Endodermal cell (in vitro differentiated cells): Measurements from ENCODE around the gene NRXN2. TPM values are rescaled to one million over a fixed set of nuclear protein-coding genes. Genes with fewer than 3 reads are reported as not detected.
A peak's percentile ranks its signal among the peaks of the same experiment; 100 is the strongest.

Experiments
- DNase-seq: peaks from one replicate; pipeline ENCODE4 v3.0.0-alpha.2; 2017
- H3K27ac ChIP-seq: 2 replicates; pipeline ENCODE4 v1.5.1; 2013; ENCODE audit warnings: mild to moderate bottlenecking, low read depth, low read length, moderate library complexity
- H3K27me3 ChIP-seq: 2 replicates; pipeline ENCODE4 v1.6.1; 2013; ENCODE audit warnings: mild to moderate bottlenecking, low read length, moderate library complexity; ENCODE audit not compliant: insufficient read depth, control insufficient read depth, poor library complexity, severe bottlenecking
- H3K36me3 ChIP-seq: 2 replicates; pipeline ENCODE4 v1.7.0; 2013; ENCODE audit warnings: mild to moderate bottlenecking, low read length, moderate library complexity; ENCODE audit not compliant: control insufficient read depth, insufficient read depth
- H3K4me1 ChIP-seq: one replicate; pipeline ENCODE4 v1.7.0; 2013; ENCODE audit warnings: low read length; ENCODE audit not compliant: control insufficient read depth, insufficient read depth
- H3K4me3 ChIP-seq: 2 replicates; pipeline ENCODE4 v1.5.1; 2013; ENCODE audit warnings: mild to moderate bottlenecking, low read length, moderate library complexity
- H3K9ac ChIP-seq: 2 replicates; pipeline ENCODE4 v1.6.1; 2013; ENCODE audit warnings: mild to moderate bottlenecking, low read length, moderate library complexity; ENCODE audit not compliant: poor library complexity, severe bottlenecking; ENCODE audit errors: extremely low read depth
- H3K9me3 ChIP-seq: 2 replicates; pipeline ENCODE4 v1.6.1; 2013; ENCODE audit warnings: mild to moderate bottlenecking, low read length, moderate library complexity; ENCODE audit not compliant: control insufficient read depth
- H3K27ac Mint-ChIP-seq: 2 replicates; pipeline ENCODE4 v1.8.0; 2020; ENCODE audit warnings: mixed read lengths
- H3K27me3 Mint-ChIP-seq: 2 replicates; pipeline ENCODE4 v1.8.0; 2021; ENCODE audit warnings: mild to moderate bottlenecking, mixed read lengths; ENCODE audit not compliant: insufficient read depth
- H3K36me3 Mint-ChIP-seq: 2 replicates; pipeline ENCODE4 v1.8.0; 2020; ENCODE audit warnings: low read depth, mixed read lengths
- H3K4me1 Mint-ChIP-seq: 2 replicates; pipeline ENCODE4 v1.8.0; 2020; ENCODE audit warnings: mixed read lengths
- H3K4me3 Mint-ChIP-seq: 2 replicates; pipeline ENCODE4 v1.8.0; 2020; ENCODE audit warnings: mild to moderate bottlenecking, moderate library complexity, mixed read lengths
- H3K9me3 Mint-ChIP-seq: 2 replicates; pipeline ENCODE4 v1.8.0; 2020; ENCODE audit warnings: mild to moderate bottlenecking, mixed read lengths
- WGBS, 2 experiments: methylation state at CpG; one replicate each; pipeline versions ENCODE4 v1.1.5 to v1.1.7; 2013; ENCODE audit warnings: missing lambda C conversion rate in 2 of 2, mixed read lengths in 1 of 2; ENCODE audit not compliant: insufficient coverage in 1 of 2, insufficient read length in 1 of 2; 5-methylcytosine and 5-hydroxymethylcytosine counted together
- total RNA-seq, 2 donors: library from RNA; stranded (reverse); fragmentation: NEBNext Ultra II Directional in 1 of 2; extraction: Animal tissue kit (Norgen Biotek cat#: 25700) in 1 of 2; gene quantifications; 2 replicates in 1 of 2; 3 replicates in 1 of 2; pipeline ENCODE4 v1.2.1, GENCODE V29; 2021
- TF ChIP-seq, protein P1 (sequence below): fragments of 200-600 bp; sonication (generic); conservative IDR thresholded peaks from 2 replicates; pipeline ENCODE4 v1.5.0; 2021; ENCODE audit warnings: antibody characterized with exemption, mild to moderate bottlenecking

NRXN2 gene
- total RNA-seq, 2 donors from 2014 or later = 1.00 to 1.5 TPM

DNA sequence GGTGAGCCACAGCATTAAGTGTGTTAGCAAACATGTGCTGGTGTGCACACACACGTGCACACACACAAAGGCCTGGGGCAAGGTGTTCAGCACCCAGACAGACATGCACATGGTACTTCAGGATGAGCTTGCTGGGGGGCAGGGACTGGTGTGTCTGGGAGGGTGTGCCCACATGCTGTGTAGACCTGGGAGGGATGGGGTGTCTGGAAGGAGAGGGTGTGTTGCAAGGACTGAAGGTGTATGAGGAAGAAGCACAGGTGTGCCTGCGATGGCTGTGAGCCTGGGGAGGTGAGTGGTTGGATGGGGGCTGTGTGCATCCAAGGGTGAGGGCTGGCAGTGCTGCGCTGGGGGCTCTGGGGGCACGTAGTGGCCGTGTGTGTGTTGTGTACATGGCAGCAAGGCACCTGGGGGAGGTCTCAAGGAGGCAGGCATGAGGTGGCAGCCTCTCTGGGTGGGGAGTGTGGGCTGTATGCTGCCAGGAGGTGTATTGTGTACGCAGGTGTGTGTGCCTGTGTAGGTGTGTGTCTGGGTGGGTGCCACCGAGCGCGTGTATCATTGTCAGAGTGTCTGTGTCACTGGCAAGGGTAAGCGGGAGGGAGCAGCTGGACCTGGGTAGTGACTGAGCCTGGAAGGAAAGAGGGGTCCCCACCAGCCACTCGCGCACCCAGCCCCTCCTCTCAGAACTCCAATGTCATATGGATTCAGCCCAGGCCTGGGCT, 2.2 kb downstream of the NRXN2 start:
- no peaks in the 10 kb centered on the region for H3K36me3 Mint-ChIP-seq
- H3K27me3 Mint-ChIP-seq = peaks cover 77% of the 10 kb centered on the region
- 89 to 93% methylated on average over 7 to 10 of the region's 12 CpGs for WGBS, 2 experiments
- Histone ChIP-seq H3K27ac (no peak overlapping the region), H3K4me1 (no peaks in the 10 kb centered on the region), H3K4me3 (no peak overlapping the region), H3K36me3 (no peaks in the 10 kb centered on the region), H3K9me3 (no peaks in the 10 kb centered on the region), H3K27me3 (peaks cover 74% of the 10 kb centered on the region), H3K9ac (no peak overlapping the region)
- DNase-seq = peak; percentile 31
- TF ChIP-seq, protein P1, sequence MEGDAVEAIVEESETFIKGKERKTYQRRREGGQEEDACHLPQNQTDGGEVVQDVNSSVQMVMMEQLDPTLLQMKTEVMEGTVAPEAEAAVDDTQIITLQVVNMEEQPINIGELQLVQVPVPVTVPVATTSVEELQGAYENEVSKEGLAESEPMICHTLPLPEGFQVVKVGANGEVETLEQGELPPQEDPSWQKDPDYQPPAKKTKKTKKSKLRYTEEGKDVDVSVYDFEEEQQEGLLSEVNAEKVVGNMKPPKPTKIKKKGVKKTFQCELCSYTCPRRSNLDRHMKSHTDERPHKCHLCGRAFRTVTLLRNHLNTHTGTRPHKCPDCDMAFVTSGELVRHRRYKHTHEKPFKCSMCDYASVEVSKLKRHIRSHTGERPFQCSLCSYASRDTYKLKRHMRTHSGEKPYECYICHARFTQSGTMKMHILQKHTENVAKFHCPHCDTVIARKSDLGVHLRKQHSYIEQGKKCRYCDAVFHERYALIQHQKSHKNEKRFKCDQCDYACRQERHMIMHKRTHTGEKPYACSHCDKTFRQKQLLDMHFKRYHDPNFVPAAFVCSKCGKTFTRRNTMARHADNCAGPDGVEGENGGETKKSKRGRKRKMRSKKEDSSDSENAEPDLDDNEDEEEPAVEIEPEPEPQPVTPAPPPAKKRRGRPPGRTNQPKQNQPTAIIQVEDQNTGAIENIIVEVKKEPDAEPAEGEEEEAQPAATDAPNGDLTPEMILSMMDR = no peak
- H3K9me3 Mint-ChIP-seq = no peaks in the 10 kb centered on the region
- H3K4me1 Mint-ChIP-seq = peaks cover 7% of the 10 kb centered on the region
- H3K4me3 Mint-ChIP-seq = no peak overlapping the region
- no peak overlapping the region for H3K27ac Mint-ChIP-seq

DNA sequence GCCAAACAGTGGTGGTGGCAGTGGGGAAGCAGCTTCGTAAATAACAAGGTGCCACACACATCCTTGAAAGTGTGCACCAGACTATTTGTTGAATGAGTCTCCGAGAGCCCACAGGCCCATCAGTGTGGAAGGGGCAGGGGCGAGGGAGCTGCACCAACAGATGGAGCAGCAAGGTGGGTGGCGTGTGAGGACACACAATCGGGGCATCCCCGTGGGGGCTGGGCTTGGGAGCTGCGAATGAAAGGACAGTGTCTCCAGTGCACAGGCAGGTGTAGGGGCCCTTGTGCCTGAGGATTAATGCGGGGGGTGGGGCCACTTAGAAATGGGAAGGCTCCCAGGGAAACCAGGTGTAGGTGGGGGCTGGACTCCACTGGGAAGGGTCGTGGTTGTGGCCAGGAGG, 2.8 kb downstream of the NRXN2 start:
- H3K9me3 Mint-ChIP-seq = no peaks in the 10 kb centered on the region
- no peak overlapping the region for H3K27ac Mint-ChIP-seq
- H3K4me1 Mint-ChIP-seq = peaks cover 3% of the 10 kb centered on the region
- peaks cover 81% of the 10 kb centered on the region for H3K27me3 Mint-ChIP-seq
- H3K9me3 ChIP-seq = no peaks in the 10 kb centered on the region
- peaks cover 80% of the 10 kb centered on the region for H3K27me3 ChIP-seq
- H3K27ac ChIP-seq = no peak overlapping the region
- peak; percentile 31 for DNase-seq
- no peak overlapping the region for H3K4me3 ChIP-seq
- H3K4me1 ChIP-seq = no peaks in the 10 kb centered on the region
- H3K36me3 ChIP-seq = no peaks in the 10 kb centered on the region
- H3K9ac ChIP-seq = no peak overlapping the region
- WGBS, 2 experiments = 81% methylated on average over 6 to 9 of the region's 9 CpGs
- no peak overlapping the region for H3K4me3 Mint-ChIP-seq
- no peaks in the 10 kb centered on the region for H3K36me3 Mint-ChIP-seq
- TF ChIP-seq, protein P1 = no peak

DNA sequence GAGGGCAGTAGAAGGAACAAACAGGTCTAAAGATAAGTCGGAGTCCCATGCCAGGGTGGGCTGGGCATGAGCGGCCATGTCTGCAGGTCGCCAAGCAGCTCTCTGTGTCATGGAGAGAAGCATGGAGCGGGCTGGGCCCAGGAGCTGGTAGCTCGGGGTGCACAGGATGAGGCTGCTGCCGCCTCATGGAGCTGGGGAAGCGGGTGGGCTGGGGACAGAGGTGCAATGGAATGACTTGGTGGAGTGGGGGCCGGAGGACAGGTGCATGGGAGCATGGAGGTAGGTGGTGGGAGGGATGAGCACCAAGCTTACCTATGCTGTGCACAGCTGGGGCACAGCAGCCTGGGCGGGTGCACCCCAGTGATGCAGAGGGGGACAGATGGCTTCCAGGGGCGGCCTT, 3.6 kb downstream of the NRXN2 start:
- no peaks in the 10 kb centered on the region for H3K9me3 ChIP-seq
- no peak overlapping the region for H3K27ac Mint-ChIP-seq
- H3K4me3 ChIP-seq = no peak overlapping the region
- H3K36me3 Mint-ChIP-seq = no peaks in the 10 kb centered on the region
- H3K27me3 ChIP-seq = peaks cover 87% of the 10 kb centered on the region
- no peaks in the 10 kb centered on the region for H3K4me1 Mint-ChIP-seq
- peak; percentile 26 for DNase-seq
- no peaks in the 10 kb centered on the region for H3K4me1 ChIP-seq
- no peaks in the 10 kb centered on the region for H3K9me3 Mint-ChIP-seq
- peaks cover 88% of the 10 kb centered on the region for H3K27me3 Mint-ChIP-seq
- no peak overlapping the region for H3K27ac ChIP-seq
- TF ChIP-seq, protein P1 = no peak
- H3K9ac ChIP-seq = no peak overlapping the region
- 92 to 95% methylated on average over 8 to 10 of the region's 10 CpGs for WGBS, 2 experiments
- no peak overlapping the region for H3K4me3 Mint-ChIP-seq
- H3K36me3 ChIP-seq = no peaks in the 10 kb centered on the region
